BLaER1 (cell line): ENCODE data around the gene ACOT7.

ENCODE experiments used
- H3K27ac ChIP-seq: shearing (Covaris generic); formaldehyde crosslinking; 2 replicates; pipeline ENCODE4 v1.8.1; 2022
- H3K27me3 ChIP-seq: shearing (Covaris generic); formaldehyde crosslinking; 2 replicates; pipeline ENCODE4 v1.8.1; 2022
- H3K36me3 ChIP-seq: shearing (Covaris generic); formaldehyde crosslinking; 2 replicates; pipeline ENCODE4 v1.8.1; 2022
- H3K4me1 ChIP-seq: shearing (Covaris generic); formaldehyde crosslinking; 2 replicates; pipeline ENCODE4 v1.8.1; 2022
- H3K4me2 ChIP-seq: shearing (Covaris generic); formaldehyde crosslinking; 2 replicates; pipeline ENCODE4 v1.8.1; 2022
- H3K4me3 ChIP-seq: shearing (Covaris generic); formaldehyde crosslinking; 2 replicates; pipeline ENCODE4 v1.8.1; 2022
- H3K9ac ChIP-seq: shearing (Covaris generic); formaldehyde crosslinking; 2 replicates; pipeline ENCODE4 v1.8.1; 2022
- H3K9me3 ChIP-seq: shearing (Covaris generic); formaldehyde crosslinking; 2 replicates; pipeline ENCODE4 v1.8.1; 2022
- H4K20me1 ChIP-seq: shearing (Covaris generic); formaldehyde crosslinking; 2 replicates; pipeline ENCODE4 v1.8.1; 2022
- Cebpa-rat ChIP-seq: shearing (Covaris generic); IDR thresholded peaks from 2 replicates; pipeline ENCODE4 v1.8.1; 2022

ACOT7 gene

DNA sequence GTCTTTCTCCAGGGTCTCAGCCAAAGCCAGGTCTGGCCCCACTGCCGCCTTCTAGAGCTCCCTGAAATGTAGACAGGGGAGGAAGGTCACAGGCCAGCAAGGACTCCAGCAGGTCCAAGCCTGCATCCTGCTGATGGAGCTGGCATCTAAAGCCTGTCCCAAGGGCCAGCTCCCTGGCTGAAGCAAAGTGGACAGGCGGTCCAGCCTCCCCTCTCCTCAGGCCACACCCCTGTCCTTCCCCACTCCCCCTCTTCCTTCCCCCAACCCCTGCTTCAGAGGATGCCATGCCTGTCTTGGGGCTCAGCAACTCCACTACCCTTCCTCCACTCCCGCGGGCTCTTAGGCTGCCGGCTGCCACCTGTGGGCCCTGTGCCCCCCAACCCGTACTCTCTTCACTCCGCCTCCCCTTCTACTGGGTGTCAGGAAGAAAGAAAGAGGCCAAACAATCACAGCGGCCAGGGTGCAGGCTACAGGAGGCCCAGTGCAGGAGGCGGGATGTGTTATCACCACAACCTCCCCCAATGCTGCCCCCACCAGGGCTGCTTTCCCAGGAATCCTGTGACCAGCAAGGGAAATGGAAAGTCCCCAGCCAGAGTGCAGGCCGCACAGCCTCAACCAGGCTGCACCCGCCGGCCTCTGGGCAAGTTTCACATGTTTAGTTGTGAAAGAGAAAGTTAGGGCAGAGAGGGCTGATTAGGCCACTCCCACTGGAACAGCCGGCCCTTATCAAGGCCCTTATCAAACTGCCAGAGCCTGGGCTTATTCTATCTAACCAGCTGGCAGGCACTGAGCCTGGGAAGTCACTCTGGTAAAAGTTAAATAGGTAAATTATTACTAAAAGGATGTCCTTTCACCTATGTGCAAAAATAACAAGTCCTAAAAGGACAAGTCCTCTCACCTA lies 34.1 kb downstream of the ACOT7 start:
- Histone ChIP-seq H3K9ac (peak overlapping the region; percentile 71), H3K4me2 (peak overlapping the region; percentile 92), H3K36me3 (no peaks in the 10 kb centered on the region), H3K27ac (peak overlapping the region; percentile 82), H4K20me1 (peaks cover 29% of the 10 kb centered on the region; the same call in 1 of the 2 replicates), H3K4me3 (peak overlapping the region; percentile 30), H3K9me3 (no peaks in the 10 kb centered on the region), H3K27me3 (no peaks in the 10 kb centered on the region), H3K4me1 (peaks cover 56% of the 10 kb centered on the region)
- TF ChIP-seq Cebpa-rat: no peak

DNA sequence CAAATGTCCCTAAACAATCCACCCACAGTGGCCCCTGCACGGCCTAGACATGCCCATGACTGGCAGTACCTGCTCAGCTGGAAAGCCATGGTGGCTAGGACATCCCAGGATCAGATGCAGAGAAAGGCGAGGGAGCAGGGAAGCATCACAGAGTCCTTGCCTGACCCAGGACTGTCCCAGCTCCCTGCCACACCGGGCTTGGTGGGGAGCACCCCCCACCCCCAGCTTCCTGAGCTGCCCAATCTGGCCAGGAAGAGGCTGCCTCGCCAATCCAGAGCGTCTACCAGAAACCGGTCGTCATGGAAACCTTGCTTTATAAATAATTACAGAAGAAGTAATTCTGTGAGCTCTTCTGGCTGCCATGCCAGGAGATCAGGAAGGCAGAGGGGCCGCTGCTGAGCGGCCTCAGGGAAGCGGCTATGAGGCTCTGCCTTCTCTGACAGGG lies 34.8 kb downstream of the ACOT7 start:
- Histone ChIP-seq H3K27ac (peak overlapping the region; percentile 82), H4K20me1 (peaks cover 32% of the 10 kb centered on the region; the same call in 1 of the 2 replicates), H3K27me3 (no peaks in the 10 kb centered on the region), H3K9me3 (no peaks in the 10 kb centered on the region), H3K36me3 (no peaks in the 10 kb centered on the region), H3K9ac (peak overlapping the region; percentile 71), H3K4me2 (peak overlapping the region; percentile 92), H3K4me3 (peak overlapping the region; percentile 30), H3K4me1 (peaks cover 60% of the 10 kb centered on the region)
- no peak for TF ChIP-seq Cebpa-rat

DNA sequence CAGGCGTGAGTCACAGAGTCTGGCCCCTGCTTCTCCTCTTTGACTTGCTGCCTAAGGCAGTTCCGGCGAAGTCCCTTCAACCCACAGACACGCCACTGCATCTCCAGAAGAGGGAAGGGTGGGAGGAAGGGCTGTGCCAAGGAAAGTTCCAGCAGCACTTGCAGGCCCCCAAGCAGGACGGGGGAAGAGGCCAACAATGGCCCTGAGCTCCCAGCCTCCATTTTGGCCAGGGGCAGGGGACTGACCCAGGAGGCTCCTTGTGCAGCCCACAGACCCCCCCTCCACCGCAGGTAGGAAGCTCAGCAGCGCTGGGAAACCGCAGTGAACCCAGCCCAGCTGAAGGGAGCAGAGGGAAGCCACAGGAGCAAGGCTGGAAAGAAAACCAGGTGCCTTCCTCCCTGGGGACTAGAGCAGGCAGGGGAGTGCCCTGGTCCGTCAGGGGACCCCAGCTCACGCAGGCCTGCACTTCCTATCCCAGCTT lies 35.4 kb downstream of the ACOT7 start:
- Histone ChIP-seq H3K27ac (peak overlapping the region; percentile 82), H4K20me1 (peaks cover 35% of the 10 kb centered on the region; the same call in 1 of the 2 replicates), H3K27me3 (no peaks in the 10 kb centered on the region), H3K9me3 (no peaks in the 10 kb centered on the region), H3K4me2 (peak overlapping the region; percentile 92), H3K36me3 (no peaks in the 10 kb centered on the region), H3K4me1 (peaks cover 60% of the 10 kb centered on the region), H3K4me3 (peak overlapping the region; percentile 30), H3K9ac (peak overlapping the region; percentile 71)
- TF ChIP-seq Cebpa-rat: no peak

DNA sequence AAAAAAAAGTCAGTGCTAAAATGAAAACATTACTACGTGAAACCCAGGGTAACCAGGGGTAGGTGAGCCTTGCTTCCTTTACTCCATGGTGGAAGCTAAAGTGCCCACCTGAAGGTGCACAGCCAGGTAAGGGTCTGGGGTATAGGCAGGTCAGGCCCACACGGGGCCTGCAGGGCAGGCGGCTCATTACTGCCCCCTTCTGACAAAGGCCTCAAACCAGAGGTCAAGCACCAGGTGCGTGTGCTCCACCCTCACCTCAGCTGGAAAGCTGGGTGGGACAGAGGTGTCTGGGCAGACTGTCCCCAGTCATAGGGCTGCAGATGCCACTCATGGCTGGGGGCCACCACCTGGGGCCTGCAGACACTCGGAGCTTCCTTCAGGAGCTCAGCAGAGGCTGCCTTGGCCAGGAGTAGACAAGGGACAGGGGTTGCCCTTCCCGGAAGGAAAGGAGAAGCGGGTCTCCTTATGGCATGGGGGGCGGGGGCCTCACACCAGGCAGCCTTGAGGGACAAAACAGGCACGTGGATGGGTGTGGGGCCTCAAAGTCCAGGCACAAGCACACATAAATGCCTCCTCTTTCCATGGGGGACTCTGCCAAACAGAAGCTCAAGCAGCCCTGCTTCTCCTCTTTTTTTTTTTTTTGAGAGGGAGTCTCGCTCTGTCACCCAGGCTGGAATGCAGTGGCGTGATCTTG lies 36.2 kb downstream of the ACOT7 start:
- Histone ChIP-seq H3K4me1 (peaks cover 58% of the 10 kb centered on the region), H3K4me2 (no peak overlapping the region)

DNA sequence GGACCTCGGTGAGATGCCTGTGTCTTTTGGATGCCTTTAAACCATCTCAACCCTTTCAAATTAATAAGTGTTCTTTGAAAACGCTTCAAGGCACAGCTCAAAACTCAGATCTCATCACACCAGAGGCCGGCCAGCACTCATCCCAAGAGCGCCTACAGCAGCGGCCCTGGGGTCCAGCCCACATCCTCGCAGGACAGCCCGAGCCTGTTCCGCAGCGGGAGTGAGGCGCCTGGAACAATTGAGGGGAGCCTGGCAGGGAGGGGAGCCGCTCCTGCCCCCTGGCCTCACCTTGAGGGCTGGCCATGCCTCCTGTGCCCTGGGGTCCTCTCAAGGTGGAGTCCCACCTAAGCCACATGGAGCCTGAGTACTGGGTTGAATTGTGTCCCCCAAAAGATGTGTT lies 37.9 kb downstream of the ACOT7 start:
- Histone ChIP-seq H3K4me1 (peaks cover 47% of the 10 kb centered on the region), H3K9ac (no peak overlapping the region), H3K36me3 (0 out of 2 replicates have a peak, but pooled peaks cover 2% of the 10 kb centered on the region), H3K4me2 (no peak overlapping the region), H3K27me3 (no peaks in the 10 kb centered on the region), H3K4me3 (no peak overlapping the region), H3K9me3 (no peaks in the 10 kb centered on the region), H3K27ac (no peak overlapping the region), H4K20me1 (peaks cover 48% of the 10 kb centered on the region; the same call in 1 of the 2 replicates)
- no peak for TF ChIP-seq Cebpa-rat

More for the DNA sequence above, 36.2 kb downstream of the ACOT7 start:
- no peak overlapping the region for H3K4me3 ChIP-seq
- no peaks in the 10 kb centered on the region for H3K27me3 ChIP-seq
- no peak for TF ChIP-seq Cebpa-rat
- no peaks in the 10 kb centered on the region for H3K36me3 ChIP-seq
- no peaks in the 10 kb centered on the region for H3K9me3 ChIP-seq
- H3K9ac ChIP-seq: no peak overlapping the region
- no peak overlapping the region for H3K27ac ChIP-seq
- H4K20me1 ChIP-seq: peaks cover 32% of the 10 kb centered on the region; the same call in 1 of the 2 replicates

DNA sequence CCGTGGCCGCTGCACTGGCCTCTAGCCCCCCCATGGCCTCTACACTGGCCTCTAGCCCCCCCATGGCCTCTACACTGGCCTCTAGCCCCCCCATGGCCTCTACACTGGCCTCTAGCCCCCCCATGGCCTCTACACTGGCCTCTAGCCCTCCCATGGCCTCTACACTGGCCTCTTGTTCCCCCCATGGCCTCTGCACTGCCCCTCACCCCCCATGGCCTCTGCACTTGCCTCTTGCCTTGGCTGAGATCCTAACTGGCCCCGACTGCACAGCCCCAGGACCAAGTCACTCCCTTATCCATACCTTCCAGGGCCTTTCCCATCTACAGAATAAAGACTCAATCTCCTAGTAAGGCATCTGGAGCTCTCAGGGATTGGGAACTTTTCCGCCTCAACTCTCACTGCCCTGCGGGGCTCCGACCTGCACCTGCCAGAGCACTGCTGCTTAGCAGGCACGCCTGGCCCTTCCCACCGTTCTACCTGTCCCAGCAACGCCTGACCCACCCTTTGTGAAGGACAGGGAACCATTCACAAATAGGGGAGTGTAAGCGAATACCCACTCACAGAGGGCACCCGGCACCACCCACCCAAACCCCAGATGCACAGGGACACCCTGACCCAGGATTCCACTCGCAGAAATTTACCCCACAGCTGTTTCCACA lies 38.8 kb downstream of the ACOT7 start:
- no peak overlapping the region for H3K9ac ChIP-seq
- peaks cover 41% of the 10 kb centered on the region for H3K4me1 ChIP-seq
- H3K27ac ChIP-seq: no peak overlapping the region
- peaks cover 46% of the 10 kb centered on the region; the same call in 1 of the 2 replicates for H4K20me1 ChIP-seq
- H3K4me3 ChIP-seq: no peak overlapping the region
- H3K4me2 ChIP-seq: no peak overlapping the region
- 0 out of 2 replicates have a peak, but pooled peaks cover 5% of the 10 kb centered on the region for H3K36me3 ChIP-seq
- TF ChIP-seq Cebpa-rat: no peak
- H3K9me3 ChIP-seq: no peaks in the 10 kb centered on the region
- H3K27me3 ChIP-seq: no peaks in the 10 kb centered on the region

DNA sequence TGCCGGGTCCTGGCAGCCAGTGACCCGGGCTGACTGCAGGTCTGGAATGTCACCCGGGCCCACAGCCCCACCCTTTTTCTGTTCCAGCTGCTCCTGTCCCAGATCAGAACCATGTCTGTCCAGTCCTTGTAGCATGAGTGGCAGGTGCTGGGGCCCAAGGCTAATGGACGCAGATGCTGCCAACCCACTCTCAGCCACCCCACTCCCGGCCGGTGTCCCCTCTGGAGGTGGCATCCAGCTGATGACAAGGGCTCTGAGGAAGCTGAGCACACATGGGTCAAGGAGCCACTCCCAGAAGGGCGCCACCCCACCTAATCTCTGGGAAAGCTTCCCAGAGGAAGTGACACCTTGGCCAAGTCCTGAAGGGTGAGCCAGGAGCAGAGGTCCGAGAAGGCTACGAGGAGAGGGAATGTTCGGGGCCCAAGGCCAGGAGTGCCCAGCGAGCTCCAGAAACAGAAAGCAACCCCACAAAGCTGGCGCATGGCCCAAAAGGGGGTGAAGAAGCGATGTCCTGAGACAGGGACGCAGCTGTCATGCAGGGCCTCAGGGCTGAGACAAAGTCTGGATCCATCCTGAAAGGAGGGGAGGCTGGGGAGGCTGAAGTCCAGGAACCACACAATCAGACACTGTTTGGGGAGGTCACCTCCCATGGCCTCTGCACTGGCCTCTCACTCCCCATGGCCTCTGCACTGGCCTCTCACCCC lies 39.5 kb downstream of the ACOT7 start:
- Histone ChIP-seq H3K27ac (no peak overlapping the region; the same call in 1 of the 2 replicates), H3K4me2 (no peak overlapping the region), H3K36me3 (0 out of 2 replicates have a peak, but pooled peaks cover 11% of the 10 kb centered on the region), H3K4me3 (no peak overlapping the region), H3K9me3 (no peaks in the 10 kb centered on the region), H3K9ac (no peak overlapping the region), H4K20me1 (peaks cover 46% of the 10 kb centered on the region; the same call in 1 of the 2 replicates), H3K27me3 (no peaks in the 10 kb centered on the region), H3K4me1 (peaks cover 41% of the 10 kb centered on the region)
- TF ChIP-seq Cebpa-rat: no peak

DNA sequence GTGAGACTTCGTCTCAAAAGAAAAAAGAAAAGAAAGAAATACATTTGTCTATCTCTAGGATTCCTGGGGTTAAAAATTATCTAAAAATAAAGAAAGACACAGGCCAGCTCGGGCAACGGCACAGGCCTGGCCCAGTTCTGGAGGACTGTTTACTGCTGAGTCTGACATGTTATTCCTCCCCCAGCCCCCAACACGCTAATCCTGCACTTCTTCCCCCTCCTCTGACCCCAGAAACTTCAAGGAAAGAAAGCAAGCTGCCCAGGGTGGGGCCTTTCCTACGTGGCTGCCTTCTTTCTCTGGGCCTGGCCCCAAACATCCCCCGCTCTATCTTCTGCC lies 40.0 kb downstream of the ACOT7 start:
- H4K20me1 ChIP-seq: peaks cover 43% of the 10 kb centered on the region; the same call in 1 of the 2 replicates
- H3K9me3 ChIP-seq: no peaks in the 10 kb centered on the region
- TF ChIP-seq Cebpa-rat: no peak
- H3K27me3 ChIP-seq: no peaks in the 10 kb centered on the region
- H3K9ac ChIP-seq: no peak overlapping the region
- no peak overlapping the region; the same call in 1 of the 2 replicates for H3K27ac ChIP-seq
- no peak overlapping the region for H3K4me3 ChIP-seq
- no peak overlapping the region for H3K4me2 ChIP-seq
- peaks cover 41% of the 10 kb centered on the region for H3K4me1 ChIP-seq
- 0 out of 2 replicates have a peak, but pooled peaks cover 11% of the 10 kb centered on the region for H3K36me3 ChIP-seq

DNA sequence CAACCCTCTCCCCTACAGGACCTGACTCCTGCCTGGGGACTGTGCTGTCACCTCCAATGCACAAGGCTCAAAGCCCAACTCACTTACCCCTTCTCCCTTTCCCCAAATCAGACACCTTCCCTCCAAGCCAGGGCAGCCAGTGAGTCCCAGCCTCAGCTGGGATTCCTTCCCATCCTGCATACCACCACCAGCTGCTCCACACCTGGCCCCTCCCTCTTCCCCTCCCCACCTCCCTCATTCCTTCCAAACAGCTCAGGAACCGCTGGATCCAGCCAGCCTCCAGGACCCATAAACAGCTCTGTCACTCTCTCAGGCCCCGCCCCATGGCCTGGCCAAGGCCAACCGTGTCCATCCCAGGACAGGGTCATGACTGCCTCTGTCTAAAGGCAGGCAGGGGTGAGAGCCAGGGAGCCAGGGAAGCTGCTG lies 41.4 kb downstream of the ACOT7 start:
- Histone ChIP-seq H3K27me3 (no peaks in the 10 kb centered on the region), H3K27ac (peak overlapping the region; percentile 13; the same call in 1 of the 2 replicates), H3K36me3 (peaks cover 13% of the 10 kb centered on the region; the same call in 1 of the 2 replicates), H3K4me3 (no peak overlapping the region), H3K9ac (no peak overlapping the region), H3K4me1 (peaks cover 35% of the 10 kb centered on the region), H4K20me1 (peaks cover 34% of the 10 kb centered on the region; the same call in 1 of the 2 replicates), H3K9me3 (no peaks in the 10 kb centered on the region), H3K4me2 (no peak overlapping the region)
- no peak for TF ChIP-seq Cebpa-rat
